ENCODE results near the gene HLA-G.

Gene HLA-G

GRCh38 chr6:29797966-29798365 lies 29.7 kb upstream of the HLA-G start:
- no peak overlapping the region for H3K4me3 ChIP-seq (ENCODE audit: low read depth in 1 of 2, low read length in 2 of 2)
- H3K36me3 ChIP-seq (ENCODE audit: control insufficient read depth in 1 of 2, insufficient read depth in 2 of 2, low read length in 2 of 2): no peaks in the 10 kb centered on the region
- H3K27ac ChIP-seq (ENCODE audit: low read length): no peak overlapping the region
- H3K4me1 ChIP-seq (ENCODE audit: control insufficient read depth in 1 of 2, insufficient read depth in 2 of 2, low read length in 2 of 2): peaks cover 0 to 1% of the 10 kb centered on the region in 2 donors
- peaks cover 13% of the 10 kb centered on the region for H3K27me3 ChIP-seq (ENCODE audit: low read depth, low read length)
- no peaks in the 10 kb centered on the region for H3K9me3 ChIP-seq (ENCODE audit: control insufficient read depth in 1 of 2, low read length in 2 of 2)

GRCh38 chr6:29800254-29800653 lies 27.4 kb upstream of the HLA-G start:
- Histone ChIP-seq H3K36me3 (ENCODE audit: control insufficient read depth in 1 of 2, insufficient read depth in 2 of 2, low read length in 2 of 2) (no peaks in the 10 kb centered on the region), H3K27ac (ENCODE audit: low read length) (no peak overlapping the region), H3K27me3 (ENCODE audit: low read depth, low read length) (no peaks in the 10 kb centered on the region), H3K4me1 (ENCODE audit: control insufficient read depth in 1 of 2, insufficient read depth in 2 of 2, low read length in 2 of 2) (no peaks in the 10 kb centered on the region), H3K9me3 (ENCODE audit: control insufficient read depth in 1 of 2, low read length in 2 of 2) (no peaks in the 10 kb centered on the region), H3K4me3 (ENCODE audit: low read depth in 1 of 2, low read length in 2 of 2) (no peak overlapping the region)

GRCh38 chr6:29806387-29806786 lies 21.2 kb upstream of the HLA-G start:
- Histone ChIP-seq H3K27ac (ENCODE audit: low read length) (no peak overlapping the region), H3K36me3 (ENCODE audit: control insufficient read depth in 1 of 2, insufficient read depth in 2 of 2, low read length in 2 of 2) (no peaks in the 10 kb centered on the region), H3K4me1 (ENCODE audit: control insufficient read depth in 1 of 2, insufficient read depth in 2 of 2, low read length in 2 of 2) (no peaks in the 10 kb centered on the region), H3K9me3 (ENCODE audit: control insufficient read depth in 1 of 2, low read length in 2 of 2) (no peaks in the 10 kb centered on the region), H3K27me3 (ENCODE audit: low read depth, low read length) (no peaks in the 10 kb centered on the region), H3K4me3 (ENCODE audit: low read depth in 1 of 2, low read length in 2 of 2) (no peak overlapping the region)

GRCh38 chr6:29809249-29809648 lies 18.4 kb upstream of the HLA-G start:
- H3K4me1 ChIP-seq (ENCODE audit: control insufficient read depth in 1 of 2, insufficient read depth in 2 of 2, low read length in 2 of 2): no peaks in the 10 kb centered on the region
- H3K36me3 ChIP-seq (ENCODE audit: control insufficient read depth in 1 of 2, insufficient read depth in 2 of 2, low read length in 2 of 2): no peaks in the 10 kb centered on the region
- H3K9me3 ChIP-seq (ENCODE audit: control insufficient read depth in 1 of 2, low read length in 2 of 2): no peaks in the 10 kb centered on the region
- H3K4me3 ChIP-seq (ENCODE audit: low read depth in 1 of 2, low read length in 2 of 2): no peak overlapping the region
- H3K27me3 ChIP-seq (ENCODE audit: low read depth, low read length): no peaks in the 10 kb centered on the region
- H3K27ac ChIP-seq (ENCODE audit: low read length): no peak overlapping the region

GRCh38 chr6:29810371-29810770 lies 17.3 kb upstream of the HLA-G start:
- no peaks in the 10 kb centered on the region for H3K27me3 ChIP-seq (ENCODE audit: low read depth, low read length)
- no peaks in the 10 kb centered on the region for H3K4me1 ChIP-seq (ENCODE audit: control insufficient read depth in 1 of 2, insufficient read depth in 2 of 2, low read length in 2 of 2)
- H3K36me3 ChIP-seq (ENCODE audit: control insufficient read depth in 1 of 2, insufficient read depth in 2 of 2, low read length in 2 of 2): no peaks in the 10 kb centered on the region
- no peak overlapping the region for H3K4me3 ChIP-seq (ENCODE audit: low read depth in 1 of 2, low read length in 2 of 2)
- H3K9me3 ChIP-seq (ENCODE audit: control insufficient read depth in 1 of 2, low read length in 2 of 2): no peaks in the 10 kb centered on the region
- H3K27ac ChIP-seq (ENCODE audit: low read length): no peak overlapping the region

- no peaks in the 10 kb centered on the region for H3K4me1 ChIP-seq (ENCODE audit: control insufficient read depth in 1 of 2, insufficient read depth in 2 of 2, low read length in 2 of 2)
- no peaks in the 10 kb centered on the region for H3K36me3 ChIP-seq (ENCODE audit: control insufficient read depth in 1 of 2, insufficient read depth in 2 of 2, low read length in 2 of 2)
- H3K27me3 ChIP-seq (ENCODE audit: low read depth, low read length): no peaks in the 10 kb centered on the region
- H3K4me3 ChIP-seq (ENCODE audit: low read depth in 1 of 2, low read length in 2 of 2): no peak overlapping the region
- H3K9me3 ChIP-seq (ENCODE audit: control insufficient read depth in 1 of 2, low read length in 2 of 2): no peaks in the 10 kb centered on the region
- no peak overlapping the region for H3K27ac ChIP-seq (ENCODE audit: low read length)
Measured at GRCh38 chr6:29811377-29811776, 16.2 kb upstream of the HLA-G start.

GRCh38 chr6:29813066-29813465 lies 14.6 kb upstream of the HLA-G start:
- H3K4me1 ChIP-seq (ENCODE audit: control insufficient read depth in 1 of 2, insufficient read depth in 2 of 2, low read length in 2 of 2): no peaks in the 10 kb centered on the region
- H3K36me3 ChIP-seq (ENCODE audit: control insufficient read depth in 1 of 2, insufficient read depth in 2 of 2, low read length in 2 of 2): no peaks in the 10 kb centered on the region
- no peaks in the 10 kb centered on the region for H3K9me3 ChIP-seq (ENCODE audit: control insufficient read depth in 1 of 2, low read length in 2 of 2)
- H3K27ac ChIP-seq (ENCODE audit: low read length): no peak overlapping the region
- H3K4me3 ChIP-seq (ENCODE audit: low read depth in 1 of 2, low read length in 2 of 2): no peak overlapping the region
- H3K27me3 ChIP-seq (ENCODE audit: low read depth, low read length): no peaks in the 10 kb centered on the region

GRCh38 chr6:29813809-29814208 lies 13.8 kb upstream of the HLA-G start:
- Histone ChIP-seq H3K27me3 (ENCODE audit: low read depth, low read length) (no peaks in the 10 kb centered on the region), H3K4me1 (ENCODE audit: control insufficient read depth in 1 of 2, insufficient read depth in 2 of 2, low read length in 2 of 2) (no peaks in the 10 kb centered on the region), H3K4me3 (ENCODE audit: low read depth in 1 of 2, low read length in 2 of 2) (no peak overlapping the region), H3K36me3 (ENCODE audit: control insufficient read depth in 1 of 2, insufficient read depth in 2 of 2, low read length in 2 of 2) (no peaks in the 10 kb centered on the region), H3K9me3 (ENCODE audit: control insufficient read depth in 1 of 2, low read length in 2 of 2) (no peaks in the 10 kb centered on the region), H3K27ac (ENCODE audit: low read length) (no peak overlapping the region)

- Histone ChIP-seq H3K27ac (ENCODE audit: low read length) (no peak overlapping the region), H3K9me3 (ENCODE audit: control insufficient read depth in 1 of 2, low read length in 2 of 2) (no peaks in the 10 kb centered on the region), H3K4me3 (ENCODE audit: low read depth in 1 of 2, low read length in 2 of 2) (no peak overlapping the region), H3K27me3 (ENCODE audit: low read depth, low read length) (no peaks in the 10 kb centered on the region), H3K36me3 (ENCODE audit: control insufficient read depth in 1 of 2, insufficient read depth in 2 of 2, low read length in 2 of 2) (no peaks in the 10 kb centered on the region), H3K4me1 (ENCODE audit: control insufficient read depth in 1 of 2, insufficient read depth in 2 of 2, low read length in 2 of 2) (no peaks in the 10 kb centered on the region)
Measured at GRCh38 chr6:29814379-29815117, 13.1 kb upstream of the HLA-G start.

GRCh38 chr6:29815118-29815750 lies 12.4 kb upstream of the HLA-G start:
- Histone ChIP-seq H3K9me3 (ENCODE audit: control insufficient read depth in 1 of 2, low read length in 2 of 2) (no peaks in the 10 kb centered on the region), H3K27ac (ENCODE audit: low read length) (no peak overlapping the region), H3K4me3 (ENCODE audit: low read depth in 1 of 2, low read length in 2 of 2) (no peak overlapping the region), H3K36me3 (ENCODE audit: control insufficient read depth in 1 of 2, insufficient read depth in 2 of 2, low read length in 2 of 2) (no peaks in the 10 kb centered on the region), H3K4me1 (ENCODE audit: control insufficient read depth in 1 of 2, insufficient read depth in 2 of 2, low read length in 2 of 2) (no peaks in the 10 kb centered on the region), H3K27me3 (ENCODE audit: low read depth, low read length) (no peaks in the 10 kb centered on the region)

GRCh38 chr6:29816030-29816429 lies 11.6 kb upstream of the HLA-G start:
- no peaks in the 10 kb centered on the region for H3K36me3 ChIP-seq (ENCODE audit: control insufficient read depth in 1 of 2, insufficient read depth in 2 of 2, low read length in 2 of 2)
- H3K4me3 ChIP-seq (ENCODE audit: low read depth in 1 of 2, low read length in 2 of 2): no peak overlapping the region
- no peaks in the 10 kb centered on the region for H3K9me3 ChIP-seq (ENCODE audit: control insufficient read depth in 1 of 2, low read length in 2 of 2)
- no peak overlapping the region for H3K27ac ChIP-seq (ENCODE audit: low read length)
- no peaks in the 10 kb centered on the region for H3K27me3 ChIP-seq (ENCODE audit: low read depth, low read length)
- no peaks in the 10 kb centered on the region for H3K4me1 ChIP-seq (ENCODE audit: control insufficient read depth in 1 of 2, insufficient read depth in 2 of 2, low read length in 2 of 2)

GRCh38 chr6:29818892-29819291 lies 8.7 kb upstream of the HLA-G start:
- H3K4me1 ChIP-seq (ENCODE audit: control insufficient read depth in 1 of 2, insufficient read depth in 2 of 2, low read length in 2 of 2): no peaks in the 10 kb centered on the region
- no peaks in the 10 kb centered on the region for H3K36me3 ChIP-seq (ENCODE audit: control insufficient read depth in 1 of 2, insufficient read depth in 2 of 2, low read length in 2 of 2)
- H3K27ac ChIP-seq (ENCODE audit: low read length): no peak overlapping the region
- no peak overlapping the region for H3K4me3 ChIP-seq (ENCODE audit: low read depth in 1 of 2, low read length in 2 of 2)
- H3K27me3 ChIP-seq (ENCODE audit: low read depth, low read length): no peaks in the 10 kb centered on the region
- H3K9me3 ChIP-seq (ENCODE audit: control insufficient read depth in 1 of 2, low read length in 2 of 2): no peaks in the 10 kb centered on the region

Data from muscle layer of duodenum (tissue), 2 donors.